NCI-H774 (cell line): ENCODE data around the gene CENPA.
A peak's percentile ranks its signal among the peaks of the same experiment; 100 is the strongest.
"Not testable (repeated sequence)": the region's sequence is repeated elsewhere in the genome, so short reads cannot be mapped to it uniquely, and the experiment has no call there.

Experiments
- DNase-seq: peaks from one replicate; lab custom pipeline; 2025; lab: John Stamatoyannopoulos, UW

The CENPA gene

GRCh38 chr2:26785431-26786206 lies at the start of gene CENPA:
TSS of gene CENPA (plus strand) at chr2:26786056. CDS start at chr2:26786197, 141 bp downstream.
- peak; percentile 98 for DNase-seq

- DNase-seq: no peak
These were observed 48.6 kb upstream of the CENPA start for GRCh38 chr2:26737221-26737620.

GRCh38 chr2:26738481-26738880 lies 47.4 kb upstream of the CENPA start:
- no peak for DNase-seq

- DNase-seq: no peak
These were observed 46.3 kb upstream of the CENPA start for GRCh38 chr2:26739514-26739913.

- no peak for DNase-seq
These were observed 45.5 kb upstream of the CENPA start for GRCh38 chr2:26740346-26740745.

- DNase-seq: no peak
These were observed 45.0 kb upstream of the CENPA start for GRCh38 chr2:26740890-26741302.

GRCh38 chr2:26742048-26742770 lies 43.6 kb upstream of the CENPA start:
- no peak for DNase-seq

GRCh38 chr2:26743852-26744251 lies 42.0 kb upstream of the CENPA start:
- DNase-seq: no peak

GRCh38 chr2:26744953-26745352 lies 40.9 kb upstream of the CENPA start:
- no peak for DNase-seq

GRCh38 chr2:26745609-26746327 lies 40.1 kb upstream of the CENPA start:
- peak; percentile 54 for DNase-seq

- DNase-seq: no peak
These were observed 38.9 kb upstream of the CENPA start for GRCh38 chr2:26746934-26747333.

GRCh38 chr2:26749787-26750420 lies 36.0 kb upstream of the CENPA start:
- DNase-seq: not testable (repeated sequence)

GRCh38 chr2:26750467-26750866 lies 35.4 kb upstream of the CENPA start:
- DNase-seq: not testable (repeated sequence)

GRCh38 chr2:26752656-26753055 lies 33.2 kb upstream of the CENPA start:
- no peak for DNase-seq

- DNase-seq: no peak
These were observed 31.3 kb upstream of the CENPA start for GRCh38 chr2:26754539-26754938.

- no peak for DNase-seq
These were observed 30.7 kb upstream of the CENPA start for GRCh38 chr2:26754972-26755670.

- no peak for DNase-seq
These were observed 29.5 kb upstream of the CENPA start for GRCh38 chr2:26756337-26756736.

GRCh38 chr2:26757873-26758789 lies 27.7 kb upstream of the CENPA start:
- DNase-seq: no peak

GRCh38 chr2:26758790-26759321 lies 27.0 kb upstream of the CENPA start:
- DNase-seq: no peak

GRCh38 chr2:26759845-26760244 lies 26.0 kb upstream of the CENPA start:
- no peak for DNase-seq
